ENCODE results near the gene SLC9A9.

The SLC9A9 gene

DNA sequence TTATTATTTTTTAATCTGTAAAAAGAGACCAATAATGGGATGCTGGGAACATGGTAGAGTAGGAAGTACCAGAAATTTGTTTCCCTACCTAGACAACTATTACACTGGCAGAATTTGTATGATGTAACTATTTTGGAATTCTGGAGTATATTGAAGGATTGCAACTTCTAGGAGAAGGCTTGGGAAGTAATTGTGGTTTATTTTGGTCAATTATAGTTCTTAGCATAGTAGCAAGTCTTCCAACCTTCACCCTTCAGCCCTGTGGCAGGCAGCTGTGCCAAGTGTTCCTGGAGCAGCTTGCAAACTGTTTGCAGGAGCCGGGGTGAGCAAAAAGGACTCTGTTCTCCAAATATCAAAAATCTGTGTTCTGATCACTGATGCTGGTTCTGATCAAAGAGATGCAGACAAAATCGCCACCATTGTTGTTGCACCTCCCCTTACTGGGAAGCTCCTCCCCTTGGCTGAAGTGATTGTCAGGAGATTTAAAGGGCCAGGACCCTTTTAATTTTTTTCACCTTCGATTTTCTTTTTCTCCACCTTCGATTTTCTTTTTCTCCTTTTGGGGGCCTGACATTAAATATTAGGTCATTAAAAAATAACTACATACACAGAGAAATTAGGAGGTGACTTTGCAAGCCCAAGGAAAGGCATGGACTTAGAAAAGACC is 363.3 kb downstream of the SLC9A9 start:
- no peak for DNase-seq

DNA sequence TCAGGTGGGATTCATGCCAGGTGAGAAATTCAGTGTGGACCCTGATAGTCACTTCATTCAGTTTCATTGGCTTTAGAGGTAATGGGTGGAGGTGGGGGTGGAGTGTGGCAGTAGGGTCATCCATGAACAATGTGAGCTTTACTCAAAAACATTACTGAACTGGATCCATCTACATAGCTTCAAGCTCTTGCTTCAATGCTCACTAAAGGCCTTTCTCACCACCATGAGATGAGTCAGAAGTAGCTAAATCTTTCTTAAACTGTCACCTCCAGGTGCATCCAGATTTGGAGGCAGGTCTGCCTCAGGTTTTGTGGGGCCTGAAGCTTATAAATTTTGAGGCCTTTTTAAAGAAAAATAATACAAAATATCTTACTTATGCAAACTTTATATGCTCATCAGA is 365.1 kb downstream of the SLC9A9 start:
- no peak for DNase-seq

DNA sequence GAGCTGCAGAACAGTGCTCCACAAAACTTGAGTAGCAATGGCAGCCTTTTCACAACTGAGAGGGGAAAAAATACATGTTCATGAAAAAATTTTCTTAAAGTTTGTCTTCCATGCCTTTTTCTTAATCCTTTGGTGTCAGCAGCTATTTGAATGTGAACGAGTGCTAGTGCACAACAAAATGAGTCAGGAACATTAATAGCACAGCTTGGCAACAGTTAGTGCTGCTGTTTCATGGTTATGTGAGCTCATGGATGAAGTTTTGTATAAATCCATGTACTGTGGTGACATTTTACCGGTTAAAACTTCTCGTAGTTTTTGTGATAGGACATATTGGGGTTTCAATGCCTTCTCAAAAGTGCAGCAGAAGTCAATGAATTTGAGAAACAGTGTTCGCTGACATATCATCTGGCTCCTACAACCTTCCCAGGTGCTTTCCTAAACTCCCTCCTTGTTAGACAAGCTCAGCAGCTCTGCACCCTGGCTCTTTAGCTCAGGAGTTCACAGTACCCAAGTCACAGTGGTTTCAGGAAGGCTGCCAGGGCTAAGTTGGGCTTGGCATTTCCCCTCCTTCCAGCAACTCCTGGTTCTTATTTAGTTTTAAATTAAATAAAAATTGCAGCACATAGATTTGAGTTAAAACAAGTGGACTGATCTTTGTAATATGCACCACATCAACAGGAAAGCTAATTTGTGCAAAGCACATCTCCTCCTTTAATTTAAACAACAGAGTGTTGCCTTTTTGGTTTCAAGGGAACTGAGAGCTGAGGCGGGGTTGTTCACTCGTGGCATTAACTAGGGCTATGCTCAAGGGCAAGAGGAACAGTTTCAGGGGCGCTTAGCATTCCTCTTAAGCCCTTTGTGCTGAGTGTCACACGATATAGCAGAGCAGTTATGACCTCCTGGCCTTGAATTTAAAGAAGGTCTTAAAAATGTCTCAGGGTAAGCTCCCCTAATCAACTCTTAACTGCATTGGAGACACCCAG is 365.9 kb downstream of the SLC9A9 start:
- DNase-seq: no peak

DNA sequence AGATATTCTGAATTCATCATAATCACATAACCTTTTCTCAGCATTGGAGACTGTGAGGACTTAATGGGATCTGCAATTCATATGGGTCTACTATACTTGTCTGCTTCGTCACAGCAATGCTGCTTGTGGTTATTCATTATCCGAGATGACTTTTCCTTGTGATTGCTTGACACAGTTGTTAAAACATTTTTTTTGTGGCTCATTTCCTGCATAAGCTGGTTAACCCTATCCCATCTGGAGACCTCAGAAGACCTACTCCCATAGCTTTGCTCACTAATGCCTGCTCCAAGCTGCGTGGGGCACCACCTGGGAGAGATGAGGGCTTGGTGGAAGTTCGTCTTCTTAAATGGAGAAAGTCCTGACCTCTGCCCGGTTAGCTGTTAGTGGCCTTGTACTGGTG is 367.9 kb downstream of the SLC9A9 start:
- no peak for DNase-seq

DNA sequence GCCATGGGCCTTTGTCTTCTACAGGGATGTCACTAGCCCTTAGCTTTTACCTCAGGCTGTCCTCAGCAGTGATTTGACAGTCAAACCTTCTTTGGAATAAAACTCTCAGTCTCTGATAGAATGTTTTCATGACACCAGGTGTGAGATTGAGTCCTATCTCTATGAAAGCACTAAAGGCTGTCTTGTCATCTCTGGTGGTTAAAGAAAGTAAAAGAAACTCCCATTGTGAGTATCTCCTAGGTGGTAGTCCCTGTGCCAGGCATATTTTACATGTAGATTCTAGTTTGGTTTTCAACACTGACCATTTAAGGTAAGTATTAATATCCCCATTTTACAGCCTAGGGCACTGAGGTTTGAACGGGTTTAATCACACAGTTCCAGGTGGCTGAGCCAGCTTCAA is 368.5 kb downstream of the SLC9A9 start:
- DNase-seq: no peak

DNA sequence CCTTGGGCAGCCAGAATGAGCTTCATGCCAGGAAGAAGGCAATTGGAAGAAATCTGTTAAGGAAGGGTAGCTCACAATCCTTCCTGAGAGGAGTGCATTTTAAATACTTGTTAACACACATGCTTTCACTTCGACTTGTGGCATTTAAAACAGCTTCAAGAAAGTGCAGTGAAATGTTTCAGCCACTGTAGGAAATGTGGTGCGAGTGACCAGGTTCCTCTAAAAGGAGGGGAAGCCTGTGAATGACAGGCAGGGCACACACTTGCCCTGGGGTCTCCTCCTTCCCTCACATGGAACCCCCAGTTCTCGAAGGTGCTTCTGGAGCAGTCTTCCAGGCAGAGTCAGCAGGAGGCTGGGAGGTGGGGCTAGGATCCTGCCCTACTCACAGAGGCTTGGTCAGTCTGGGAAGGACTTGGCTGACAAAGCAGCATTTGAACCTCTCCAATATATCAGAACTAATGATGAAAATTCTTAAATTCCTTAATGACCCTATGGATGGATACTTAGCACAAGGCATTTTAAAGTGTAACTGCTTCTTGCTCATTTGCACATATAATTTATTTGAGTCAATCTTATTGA is 370.1 kb downstream of the SLC9A9 start:
- DNase-seq: no peak

DNA sequence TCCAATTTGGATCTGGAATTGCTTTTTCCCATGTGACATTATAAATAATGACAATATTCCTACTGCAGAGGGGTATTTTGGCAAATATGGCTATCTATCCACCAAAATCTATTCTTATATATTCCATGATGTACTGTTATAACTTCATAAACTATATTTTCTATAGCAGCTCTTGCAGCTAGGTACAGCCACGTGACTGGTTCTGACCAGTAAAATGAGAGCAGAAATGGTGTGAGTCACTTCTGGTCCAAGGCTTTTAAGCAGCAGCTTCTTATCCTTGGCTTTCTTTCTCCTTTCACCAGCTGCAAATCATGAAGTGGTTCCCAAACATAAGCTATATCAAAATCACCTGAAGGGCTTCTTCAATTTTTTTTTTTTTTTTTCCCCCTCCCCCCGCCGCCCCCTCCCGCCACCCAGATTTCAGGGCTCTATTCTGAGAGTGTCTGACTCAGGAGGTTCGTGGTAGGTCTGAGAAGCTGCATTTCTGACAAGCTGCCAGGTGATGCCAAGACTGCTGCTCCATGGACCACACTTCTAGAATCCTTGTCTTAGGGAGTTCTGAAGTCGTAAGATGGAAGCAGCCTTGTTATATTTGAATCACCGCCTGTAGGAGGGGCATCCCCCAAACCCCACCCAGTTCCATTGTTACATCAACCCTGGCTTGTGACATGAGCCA is 371.2 kb downstream of the SLC9A9 start:
- DNase-seq: no peak

DNA sequence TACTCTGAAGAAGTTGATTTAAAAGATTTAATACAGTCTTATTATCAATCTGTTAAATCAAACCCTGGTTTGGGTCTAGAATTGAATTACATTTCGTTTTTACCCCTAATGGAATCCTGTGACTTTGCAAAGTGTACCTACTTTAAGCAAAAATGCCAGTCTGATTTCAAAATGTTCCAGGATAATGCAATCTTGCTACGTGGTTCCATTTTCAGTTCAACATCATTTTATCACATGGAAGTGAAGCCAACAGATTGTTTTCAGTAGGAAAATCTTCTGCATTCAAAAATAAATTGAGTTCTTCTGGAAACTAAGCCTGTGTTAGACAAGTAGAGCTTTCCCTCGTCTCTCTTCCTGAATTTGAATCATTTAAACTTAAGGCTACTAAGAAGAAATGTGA is 372.3 kb downstream of the SLC9A9 start:
- DNase-seq: no peak

DNA sequence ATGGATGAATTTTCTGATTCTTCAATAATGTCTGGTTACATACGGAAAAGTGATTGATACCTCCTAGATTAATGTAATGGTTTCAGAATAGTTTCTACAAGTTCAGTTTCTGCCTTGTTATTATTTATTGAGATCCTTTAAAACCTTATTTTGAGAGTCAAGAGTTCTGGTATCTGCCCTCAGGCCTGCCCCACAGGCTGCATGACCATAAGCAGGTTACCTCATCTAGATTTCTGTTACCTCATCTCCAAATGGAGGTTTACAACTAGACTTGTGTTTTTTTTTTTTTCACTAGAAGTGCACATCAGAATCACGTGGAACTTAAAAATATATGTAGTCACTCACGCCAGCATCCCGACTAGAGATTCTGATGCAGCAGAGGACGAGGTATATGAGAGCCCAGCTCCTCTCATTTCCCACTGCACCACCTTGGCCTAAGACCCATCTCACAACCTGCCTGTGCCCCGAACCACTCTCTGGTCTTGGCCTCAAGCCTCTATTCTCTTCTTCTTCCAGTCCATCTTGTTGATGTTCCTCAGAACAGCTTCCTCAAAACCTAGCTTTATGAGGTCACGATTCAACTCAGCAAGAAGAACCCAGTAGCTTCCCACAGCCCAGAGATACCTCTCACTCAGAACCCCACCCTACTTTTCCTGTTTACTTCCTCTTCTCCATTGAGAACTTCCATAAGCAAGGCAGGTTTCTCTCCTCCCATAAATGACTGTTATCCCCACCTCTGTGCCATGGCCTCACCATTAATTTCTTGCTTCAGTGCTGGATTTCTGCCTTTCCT is 375.3 kb downstream of the SLC9A9 start:
- no peak for DNase-seq

DNA sequence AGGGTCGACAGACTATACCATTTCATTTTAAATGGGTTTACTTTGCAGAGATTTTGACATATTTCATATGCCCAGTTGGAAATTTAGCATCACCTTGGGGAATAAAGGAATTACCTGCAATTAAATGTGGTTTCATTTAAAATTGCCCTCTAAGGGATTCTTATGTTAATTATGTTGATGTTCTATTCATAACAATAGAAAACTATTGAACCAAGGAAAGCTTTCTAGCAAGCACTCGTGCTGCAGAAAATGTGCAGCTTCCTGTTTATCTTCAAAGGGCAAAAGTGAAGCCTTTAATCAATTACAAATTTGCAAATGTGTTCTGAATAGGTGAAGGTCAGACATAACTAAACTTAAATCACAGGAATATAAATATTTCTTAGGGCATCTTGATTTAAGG is 376.6 kb downstream of the SLC9A9 start:
- no peak for DNase-seq

DNA sequence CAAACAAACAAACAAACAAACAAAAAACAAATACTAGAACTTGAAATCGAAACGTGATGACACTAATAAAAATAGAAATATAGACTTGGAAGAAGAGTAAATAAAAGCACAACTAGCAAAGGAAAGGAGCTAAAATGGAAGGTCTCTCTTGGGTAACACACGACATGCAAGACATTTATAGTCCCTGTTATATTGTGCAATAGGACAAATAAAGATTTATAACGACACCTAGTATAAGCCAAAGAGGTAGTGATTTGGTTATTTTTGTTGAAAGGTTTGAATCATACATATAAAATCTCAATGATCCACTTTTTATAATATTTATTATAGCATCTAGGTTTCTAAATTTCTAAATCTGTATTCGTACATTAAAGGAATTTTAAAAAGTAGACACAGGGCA is 379.1 kb downstream of the SLC9A9 start:
- DNase-seq: no peak

DNA sequence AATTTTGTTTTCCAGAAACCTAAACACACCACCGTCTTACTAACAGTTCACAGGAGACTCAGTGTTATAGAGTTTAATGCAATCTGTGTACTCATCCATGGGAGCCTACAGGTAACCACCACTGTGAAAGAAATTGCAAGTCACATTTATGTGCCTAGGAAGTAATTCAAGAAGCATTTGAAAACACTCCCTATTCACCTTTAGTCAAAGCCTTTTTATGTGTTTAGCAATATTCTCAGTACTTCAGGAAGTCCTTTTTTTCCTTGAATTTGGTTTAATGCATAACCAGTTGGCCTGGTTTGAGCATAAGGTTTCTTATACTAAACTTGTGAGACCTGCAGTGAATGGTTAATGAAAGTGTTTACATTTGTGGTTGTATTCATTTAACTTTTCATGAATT is 382.6 kb downstream of the SLC9A9 start:
- no peak for DNase-seq

DNA sequence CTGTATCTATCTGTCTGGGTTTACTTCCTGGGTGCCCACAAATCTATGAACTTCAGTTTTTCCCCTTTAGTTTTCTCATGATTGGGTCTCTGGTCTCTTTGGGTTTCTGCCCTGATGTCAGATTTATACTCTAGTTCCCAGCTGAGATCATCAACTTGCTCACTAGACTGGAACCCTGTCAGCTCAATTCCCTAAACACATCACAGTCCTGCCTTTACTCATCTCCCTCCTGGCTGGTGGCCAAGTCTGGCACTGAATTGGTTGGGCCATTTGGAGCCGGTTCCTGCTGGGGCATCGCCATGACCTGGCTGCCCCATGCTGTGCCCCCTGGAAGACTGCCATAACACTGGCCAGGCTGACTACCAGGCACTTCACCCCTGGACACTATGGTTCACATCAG is 383.4 kb downstream of the SLC9A9 start:
- DNase-seq: no peak

DNA sequence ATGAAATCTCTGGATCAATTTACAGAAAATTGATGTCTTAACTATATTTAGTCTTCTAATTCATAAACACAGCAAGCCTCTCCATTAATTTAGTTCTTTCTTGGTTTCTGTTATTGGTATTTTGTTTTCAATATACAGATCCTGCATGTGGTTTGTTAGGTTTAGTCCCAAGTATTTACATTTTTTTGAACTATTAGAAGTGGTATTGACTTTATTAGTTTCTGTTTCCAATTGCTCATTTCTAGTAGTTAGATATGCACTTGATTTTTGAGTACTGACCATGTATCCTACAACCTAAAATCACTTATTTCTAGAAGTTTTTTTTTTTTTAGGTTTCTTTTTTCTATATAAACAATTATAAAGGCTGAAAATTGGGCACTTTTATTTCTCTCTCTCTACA is 392.8 kb downstream of the SLC9A9 start:
- DNase-seq: no peak

DNA sequence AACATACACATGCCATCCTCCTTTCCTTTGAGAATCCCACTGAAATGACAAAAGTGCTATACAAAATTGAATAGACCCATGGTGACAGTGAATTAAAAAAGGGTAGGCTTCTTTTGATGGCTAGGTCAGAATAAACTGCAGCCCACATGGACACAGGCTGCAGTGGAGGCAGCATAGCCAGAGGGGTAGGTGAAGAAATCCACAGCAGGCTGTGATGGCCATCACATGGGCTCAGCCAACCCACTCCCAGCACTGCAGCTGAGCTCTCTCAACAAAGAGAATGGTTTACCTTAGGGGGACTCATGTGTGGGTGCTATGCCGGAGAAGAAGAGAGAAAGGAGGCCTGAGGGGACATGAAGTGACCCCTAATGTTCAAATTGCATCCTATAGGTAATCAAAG is 397.6 kb downstream of the SLC9A9 start:
- DNase-seq: no peak

DNA sequence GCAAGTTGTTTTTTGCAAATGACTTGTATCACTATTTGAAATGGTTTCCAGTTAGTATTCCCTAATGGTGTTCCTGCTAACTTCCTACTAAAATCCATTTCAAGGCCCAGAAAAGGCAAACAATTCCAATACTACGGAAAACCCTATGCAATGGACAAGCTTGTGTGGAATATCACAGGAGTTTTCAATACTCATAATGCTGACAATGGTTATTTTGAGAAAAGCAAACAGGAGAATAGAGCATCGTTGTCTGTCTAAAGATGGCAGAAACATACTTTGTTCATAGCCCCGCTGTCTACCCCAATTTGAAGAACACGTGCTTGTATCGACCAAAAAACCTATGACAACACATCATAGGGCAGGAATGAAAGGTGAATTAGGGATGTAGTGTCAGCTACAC is 400.8 kb downstream of the SLC9A9 start:
- DNase-seq: no peak

DNA sequence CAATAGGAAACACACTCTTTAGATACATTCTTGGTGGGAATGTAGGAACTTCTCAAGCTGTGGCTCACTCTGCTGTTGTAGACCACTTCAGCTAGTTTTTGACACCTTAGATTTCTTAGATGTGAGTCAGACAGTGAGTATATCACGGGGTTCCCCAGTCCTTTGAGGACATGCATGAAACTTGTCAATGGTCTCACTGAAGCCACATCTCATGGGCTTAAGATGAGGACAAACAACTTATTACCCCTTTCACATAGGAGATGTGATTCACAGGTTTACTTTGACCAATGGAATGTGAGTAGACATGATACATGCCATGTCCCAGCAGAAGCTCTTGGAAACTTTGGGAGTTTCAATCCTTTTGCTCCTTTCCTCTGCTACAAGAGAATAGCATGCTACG is 403.1 kb downstream of the SLC9A9 start:
- no peak for DNase-seq

DNA sequence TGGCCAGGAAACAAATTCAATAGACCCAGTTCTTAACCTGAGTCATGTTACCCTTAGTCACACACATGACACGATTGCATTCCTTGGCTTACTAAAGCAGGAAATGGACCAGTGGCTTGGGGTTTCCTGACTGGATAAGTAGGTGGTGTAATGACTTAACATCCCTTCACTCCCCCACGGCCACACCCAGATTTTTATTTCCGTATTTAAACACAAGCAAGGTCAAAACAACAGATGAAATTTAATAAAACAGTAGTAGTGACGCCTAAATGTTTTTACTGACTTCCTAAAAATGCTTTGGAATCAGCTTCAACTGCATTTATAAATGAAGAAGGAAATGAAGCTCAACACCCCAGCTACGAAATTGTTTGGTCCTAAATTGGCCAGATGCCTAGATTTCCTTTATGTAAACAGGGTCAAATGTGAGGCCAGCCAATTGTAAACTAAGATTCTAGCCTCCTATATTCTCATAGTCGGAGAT is 404.4 kb downstream of the SLC9A9 start:
- peak; percentile 10 for DNase-seq

DNA sequence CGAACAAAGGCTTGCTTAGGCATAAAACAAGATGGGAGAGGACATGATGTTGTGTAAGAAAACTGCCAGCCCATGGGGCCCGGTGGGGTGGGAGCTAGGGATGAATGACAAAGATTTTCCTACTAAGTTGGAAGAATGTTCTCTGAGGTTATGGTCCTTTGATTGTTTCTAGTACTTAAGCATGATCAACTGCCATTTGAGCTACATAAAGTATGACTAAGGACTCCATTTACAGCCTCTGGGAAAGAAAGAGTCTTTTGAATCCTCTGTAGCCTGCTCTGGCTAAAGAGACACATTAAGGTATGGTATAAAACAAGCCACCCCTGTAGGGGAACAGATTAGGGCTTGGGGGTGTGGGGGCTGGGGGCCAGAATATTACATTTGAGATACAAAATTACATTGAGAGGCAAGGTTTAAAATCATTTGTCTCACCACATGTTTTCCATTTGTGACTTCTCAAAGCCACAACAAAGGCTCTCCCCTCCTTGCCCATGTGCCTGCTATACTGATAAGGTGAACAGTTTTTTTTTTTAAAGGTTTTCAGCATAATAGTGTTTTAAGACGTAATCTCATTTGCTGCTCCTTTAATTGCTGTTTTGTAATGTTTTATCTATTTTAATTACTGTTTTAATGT is 405.3 kb downstream of the SLC9A9 start:
- DNase-seq: no peak

DNA sequence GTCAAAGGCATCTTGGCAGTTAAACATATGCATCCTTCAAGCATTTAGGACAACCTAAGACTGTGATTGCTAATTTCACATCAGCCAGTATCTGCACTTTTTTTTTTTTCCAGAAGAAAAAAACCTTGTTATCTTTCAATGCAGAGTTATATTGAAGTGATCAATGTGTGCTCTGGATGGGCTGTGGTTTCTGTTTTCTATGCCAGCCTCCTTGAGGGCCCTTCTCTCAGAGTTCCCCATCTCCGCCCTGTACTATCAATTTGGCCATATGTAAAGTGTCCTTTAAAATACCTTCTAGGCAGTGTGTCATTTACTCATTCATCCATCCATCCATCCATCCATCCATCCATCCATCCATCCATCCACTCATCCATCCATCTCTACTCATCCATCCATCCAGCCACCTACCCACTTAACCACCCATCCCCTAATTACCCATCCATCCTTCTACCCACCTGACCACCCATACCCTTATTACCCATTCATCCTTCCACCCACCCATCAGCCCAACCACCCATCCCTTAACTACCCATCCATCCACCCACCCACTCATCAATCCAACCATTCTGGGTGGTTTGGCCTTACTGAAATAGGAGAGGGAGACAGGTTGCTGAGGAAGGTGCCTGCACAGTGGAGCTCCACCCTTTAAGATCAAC is 406.6 kb downstream of the SLC9A9 start:
- DNase-seq: no peak

DNA sequence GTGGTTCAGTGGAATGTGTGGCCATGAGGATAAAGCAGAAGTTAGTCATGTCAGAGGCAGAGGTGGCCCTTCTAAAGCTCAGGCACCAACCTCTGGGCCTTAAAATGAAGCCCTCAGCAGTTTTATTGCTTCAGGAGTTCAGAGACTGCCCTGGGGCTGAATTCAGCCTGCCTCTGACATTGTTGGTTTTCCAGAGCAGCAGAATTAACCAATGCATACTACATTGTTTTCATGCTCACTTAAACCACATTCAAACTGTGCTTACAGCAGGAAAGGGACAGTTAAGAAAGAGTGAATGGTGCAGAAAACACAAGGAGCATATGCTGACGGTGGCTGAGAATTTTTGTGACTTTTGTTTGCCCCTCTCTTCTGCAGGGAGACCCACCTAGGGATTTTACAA is 408.5 kb downstream of the SLC9A9 start:
- no peak for DNase-seq
